BE2C (cell line): ENCODE measurements around the gene WDR83.

Experiments used
- DNase-seq: peaks from one replicate; pipeline ENCODE4 v3.0.0-alpha.2; 2020
- H3K27me3 ChIP-seq: fragments of 250-450 bp; sonication (Bioruptor Pico); 2 replicates; pipeline ENCODE4 v1.5.1; 2020; ENCODE audit warnings: mild to moderate bottlenecking
- H3K36me3 ChIP-seq: fragments of 250-450 bp; sonication (Bioruptor Pico); 2 replicates; pipeline ENCODE4 v1.5.1; 2020; ENCODE audit warnings: mild to moderate bottlenecking
- H3K4me1 ChIP-seq: fragments of 250-450 bp; sonication (Bioruptor Pico); 2 replicates; pipeline ENCODE4 v1.5.1; 2020
- H3K4me3 ChIP-seq: 2 replicates; pipeline ENCODE4 v1.5.1; 2011; ENCODE audit warnings: low read depth, low read length
- H3K9me3 ChIP-seq: fragments of 250-450 bp; sonication (Bioruptor Pico); 2 replicates; pipeline ENCODE4 v1.5.1; 2020
- TF ChIP-seq, protein P1 (sequence below): IDR thresholded peaks from 2 replicates; pipeline ENCODE4 v1.5.1; 2012; ENCODE audit warnings: mild to moderate bottlenecking, low read depth, low read length

Gene WDR83

DNA sequence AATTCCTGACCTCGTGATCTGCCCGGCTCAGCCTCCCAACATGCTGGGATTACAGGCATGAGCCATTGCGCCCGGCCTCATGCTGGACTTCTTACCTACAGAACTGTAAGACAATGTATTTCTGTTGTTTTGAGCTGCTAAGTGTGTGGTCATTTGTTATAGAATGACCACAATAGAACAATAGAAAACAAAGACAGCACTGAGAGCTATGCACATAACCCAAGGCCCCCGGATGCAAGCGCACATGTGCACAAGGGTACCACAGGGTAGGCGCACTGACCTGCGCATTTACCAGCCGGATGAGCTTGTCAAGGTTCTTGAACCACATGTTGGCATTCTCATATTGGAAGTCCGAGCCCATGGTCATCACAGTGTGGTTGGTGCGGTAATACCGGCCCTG lies 5.6 kb upstream of the WDR83 start:
- Histone ChIP-seq H3K4me3 (no peak overlapping the region), H3K27me3 (no peaks in the 10 kb centered on the region), H3K36me3 (peaks cover 7% of the 10 kb centered on the region; the same call in 1 of the 2 replicates), H3K4me1 (no peaks in the 10 kb centered on the region), H3K9me3 (no peaks in the 10 kb centered on the region)
- TF ChIP-seq, protein P1, sequence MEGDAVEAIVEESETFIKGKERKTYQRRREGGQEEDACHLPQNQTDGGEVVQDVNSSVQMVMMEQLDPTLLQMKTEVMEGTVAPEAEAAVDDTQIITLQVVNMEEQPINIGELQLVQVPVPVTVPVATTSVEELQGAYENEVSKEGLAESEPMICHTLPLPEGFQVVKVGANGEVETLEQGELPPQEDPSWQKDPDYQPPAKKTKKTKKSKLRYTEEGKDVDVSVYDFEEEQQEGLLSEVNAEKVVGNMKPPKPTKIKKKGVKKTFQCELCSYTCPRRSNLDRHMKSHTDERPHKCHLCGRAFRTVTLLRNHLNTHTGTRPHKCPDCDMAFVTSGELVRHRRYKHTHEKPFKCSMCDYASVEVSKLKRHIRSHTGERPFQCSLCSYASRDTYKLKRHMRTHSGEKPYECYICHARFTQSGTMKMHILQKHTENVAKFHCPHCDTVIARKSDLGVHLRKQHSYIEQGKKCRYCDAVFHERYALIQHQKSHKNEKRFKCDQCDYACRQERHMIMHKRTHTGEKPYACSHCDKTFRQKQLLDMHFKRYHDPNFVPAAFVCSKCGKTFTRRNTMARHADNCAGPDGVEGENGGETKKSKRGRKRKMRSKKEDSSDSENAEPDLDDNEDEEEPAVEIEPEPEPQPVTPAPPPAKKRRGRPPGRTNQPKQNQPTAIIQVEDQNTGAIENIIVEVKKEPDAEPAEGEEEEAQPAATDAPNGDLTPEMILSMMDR, result no peak
- no peak for DNase-seq

GRCh38 chr19:12664406-12665280 lies 2.0 kb upstream of the WDR83 start:
- peaks cover 12% of the 10 kb centered on the region; the same call in 1 of the 2 replicates for H3K36me3 ChIP-seq
- no peaks in the 10 kb centered on the region for H3K27me3 ChIP-seq
- TF ChIP-seq, protein P1, result no peak
- no peaks in the 10 kb centered on the region for H3K4me1 ChIP-seq
- DNase-seq, result peak; percentile 64
- no peak overlapping the region for H3K4me3 ChIP-seq
- no peaks in the 10 kb centered on the region for H3K9me3 ChIP-seq

DNA sequence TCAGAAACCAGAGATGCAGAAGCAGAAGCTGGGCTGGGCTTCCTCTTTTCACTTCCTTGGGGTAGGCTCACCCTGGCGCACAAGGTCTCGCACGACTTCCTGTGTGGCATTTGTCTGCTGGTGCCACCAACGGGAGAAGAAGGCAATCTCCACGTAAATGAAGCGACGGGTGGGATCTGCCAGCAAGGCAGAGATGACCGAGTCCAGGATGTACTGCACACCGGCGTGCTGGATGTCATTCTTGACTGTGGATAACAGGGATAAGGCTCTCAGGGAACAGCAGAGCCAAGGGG lies 1.4 kb upstream of the WDR83 start:
- Histone ChIP-seq H3K9me3 (no peaks in the 10 kb centered on the region), H3K27me3 (no peaks in the 10 kb centered on the region), H3K4me3 (no peak overlapping the region), H3K36me3 (peaks cover 12% of the 10 kb centered on the region; the same call in 1 of the 2 replicates), H3K4me1 (no peaks in the 10 kb centered on the region)
- no peak for DNase-seq
- TF ChIP-seq, protein P1, result no peak

DNA sequence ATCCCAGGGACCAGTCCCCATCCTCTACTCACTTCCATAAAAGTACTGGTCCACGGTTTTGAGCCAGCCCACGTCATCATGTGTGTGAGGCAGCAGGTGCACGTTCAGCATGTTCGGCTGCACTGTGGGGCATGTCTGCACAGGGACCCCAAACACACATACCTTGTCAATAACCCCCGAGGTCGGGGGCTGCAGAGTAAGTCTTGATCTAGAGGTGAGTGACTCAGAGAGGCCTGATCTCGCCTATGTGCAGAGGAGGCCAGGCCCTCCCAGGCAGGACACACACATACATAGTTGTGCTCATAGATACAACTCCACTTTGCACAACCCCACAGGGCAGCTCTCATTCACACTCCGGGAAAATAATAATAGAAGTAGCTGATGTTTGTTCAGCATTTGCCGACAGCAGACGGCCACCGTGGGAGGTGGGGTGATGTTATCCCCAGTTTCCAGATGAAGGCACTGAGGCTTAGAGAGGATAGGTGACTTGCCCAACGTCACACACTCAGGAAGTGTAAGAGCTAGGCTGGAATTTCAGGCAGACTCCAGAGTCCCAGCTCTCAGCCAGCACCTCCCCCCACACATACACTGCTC lies 839 bp upstream of the WDR83 start:
- Histone ChIP-seq H3K4me3 (peak overlapping the region; percentile 89), H3K27me3 (no peaks in the 10 kb centered on the region), H3K4me1 (no peaks in the 10 kb centered on the region), H3K36me3 (peaks cover 12% of the 10 kb centered on the region; the same call in 1 of the 2 replicates), H3K9me3 (no peaks in the 10 kb centered on the region)
- TF ChIP-seq, protein P1, result no peak
- DNase-seq, result no peak

DNA sequence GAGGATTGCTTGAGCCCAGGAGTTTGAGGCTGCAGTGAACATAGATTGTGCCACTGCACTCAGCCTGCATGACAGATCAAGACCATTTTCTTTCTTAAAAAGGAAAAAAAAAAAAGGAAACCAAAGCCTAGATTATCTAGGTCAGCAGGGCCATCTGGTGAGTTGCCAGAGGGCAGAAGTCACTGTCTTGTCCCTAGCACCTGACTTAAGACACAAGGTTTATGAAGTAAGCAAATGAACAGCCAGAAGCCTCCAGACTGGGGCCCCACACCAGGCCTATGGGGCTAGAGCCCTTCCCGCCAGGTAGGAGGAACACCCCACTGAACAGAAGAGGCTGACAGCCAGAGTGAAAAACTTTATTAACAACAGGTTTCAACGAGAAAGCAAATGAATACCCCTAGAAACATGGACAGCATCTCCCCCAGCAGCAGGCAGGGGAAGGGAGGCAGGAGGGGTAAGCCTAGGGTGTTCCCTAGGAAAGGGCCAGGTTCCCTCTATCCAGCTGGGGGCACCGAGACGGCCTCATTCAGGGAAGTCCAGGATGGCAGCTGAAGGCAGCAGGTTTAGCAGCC lies 1.2 kb downstream of the WDR83 start:
- H3K36me3 ChIP-seq, result peaks cover 22% of the 10 kb centered on the region
- H3K27me3 ChIP-seq, result no peaks in the 10 kb centered on the region
- TF ChIP-seq, protein P1, result no peak
- DNase-seq, result no peak
- H3K4me1 ChIP-seq, result no peaks in the 10 kb centered on the region
- peak overlapping the region; percentile 81 for H3K4me3 ChIP-seq
- no peaks in the 10 kb centered on the region for H3K9me3 ChIP-seq

- H3K4me1 ChIP-seq, result no peaks in the 10 kb centered on the region
- peak overlapping the region; percentile 81 for H3K4me3 ChIP-seq
- no peaks in the 10 kb centered on the region for H3K9me3 ChIP-seq
- H3K36me3 ChIP-seq, result peaks cover 24% of the 10 kb centered on the region
- TF ChIP-seq, protein P1, result no peak
- no peak for DNase-seq
- no peaks in the 10 kb centered on the region for H3K27me3 ChIP-seq
Observed at GRCh38 chr19:12668346-12668745, 1.7 kb downstream of the WDR83 start.
